ENCODE measurements around the gene CAMTA1.

DNA sequence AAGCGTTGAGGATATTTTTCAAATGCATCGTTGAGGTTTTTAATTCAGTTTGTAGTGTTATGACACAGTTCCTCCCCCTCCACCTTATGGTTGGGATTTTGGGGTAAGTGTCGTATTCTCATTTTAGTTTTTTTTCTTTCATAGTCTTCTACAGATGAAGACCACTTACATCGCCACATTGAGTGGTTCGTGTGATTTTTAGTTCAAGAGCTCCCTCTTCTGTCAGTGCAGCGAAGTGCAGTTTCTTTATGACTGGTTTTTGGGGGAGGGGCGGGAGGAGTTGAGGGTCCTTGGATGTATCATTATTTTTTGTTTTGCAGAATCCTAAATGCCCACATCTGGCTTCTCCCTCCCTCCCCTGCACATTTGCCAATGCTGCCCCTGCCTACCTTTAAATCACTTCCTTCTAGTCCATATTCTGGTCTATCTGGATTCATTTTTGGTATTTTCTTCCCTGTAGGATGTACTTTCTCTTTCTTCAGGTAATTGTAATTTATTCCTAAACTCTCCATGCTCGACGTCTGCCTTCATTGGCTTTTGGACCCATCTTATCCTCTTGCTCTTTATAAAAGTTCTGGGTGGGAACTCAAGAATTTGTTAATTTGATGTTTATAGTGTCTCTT is 433.1 kb downstream of the CAMTA1 start:
- no peak for TF ChIP-seq YY1 (IDR thresholded peaks at IDR 0.05)
- TF ChIP-seq, protein P1, sequence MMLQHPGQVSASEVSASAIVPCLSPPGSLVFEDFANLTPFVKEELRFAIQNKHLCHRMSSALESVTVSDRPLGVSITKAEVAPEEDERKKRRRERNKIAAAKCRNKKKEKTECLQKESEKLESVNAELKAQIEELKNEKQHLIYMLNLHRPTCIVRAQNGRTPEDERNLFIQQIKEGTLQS (IDR thresholded peaks at IDR 0.05) = no peak
- TF ChIP-seq, protein P2, sequence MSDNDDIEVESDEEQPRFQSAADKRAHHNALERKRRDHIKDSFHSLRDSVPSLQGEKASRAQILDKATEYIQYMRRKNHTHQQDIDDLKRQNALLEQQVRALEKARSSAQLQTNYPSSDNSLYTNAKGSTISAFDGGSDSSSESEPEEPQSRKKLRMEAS (IDR thresholded peaks at IDR 0.05) = no peak
- TF ChIP-seq, protein P3, sequence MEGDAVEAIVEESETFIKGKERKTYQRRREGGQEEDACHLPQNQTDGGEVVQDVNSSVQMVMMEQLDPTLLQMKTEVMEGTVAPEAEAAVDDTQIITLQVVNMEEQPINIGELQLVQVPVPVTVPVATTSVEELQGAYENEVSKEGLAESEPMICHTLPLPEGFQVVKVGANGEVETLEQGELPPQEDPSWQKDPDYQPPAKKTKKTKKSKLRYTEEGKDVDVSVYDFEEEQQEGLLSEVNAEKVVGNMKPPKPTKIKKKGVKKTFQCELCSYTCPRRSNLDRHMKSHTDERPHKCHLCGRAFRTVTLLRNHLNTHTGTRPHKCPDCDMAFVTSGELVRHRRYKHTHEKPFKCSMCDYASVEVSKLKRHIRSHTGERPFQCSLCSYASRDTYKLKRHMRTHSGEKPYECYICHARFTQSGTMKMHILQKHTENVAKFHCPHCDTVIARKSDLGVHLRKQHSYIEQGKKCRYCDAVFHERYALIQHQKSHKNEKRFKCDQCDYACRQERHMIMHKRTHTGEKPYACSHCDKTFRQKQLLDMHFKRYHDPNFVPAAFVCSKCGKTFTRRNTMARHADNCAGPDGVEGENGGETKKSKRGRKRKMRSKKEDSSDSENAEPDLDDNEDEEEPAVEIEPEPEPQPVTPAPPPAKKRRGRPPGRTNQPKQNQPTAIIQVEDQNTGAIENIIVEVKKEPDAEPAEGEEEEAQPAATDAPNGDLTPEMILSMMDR (IDR thresholded peaks at IDR 0.05; ENCODE audit: low read depth, low read length, missing input control) = peak; percentile 83
- peak; percentile 89 to 90 for TF ChIP-seq RAD21 (IDR thresholded peaks at IDR 0.05)
- TF ChIP-seq, protein P4, sequence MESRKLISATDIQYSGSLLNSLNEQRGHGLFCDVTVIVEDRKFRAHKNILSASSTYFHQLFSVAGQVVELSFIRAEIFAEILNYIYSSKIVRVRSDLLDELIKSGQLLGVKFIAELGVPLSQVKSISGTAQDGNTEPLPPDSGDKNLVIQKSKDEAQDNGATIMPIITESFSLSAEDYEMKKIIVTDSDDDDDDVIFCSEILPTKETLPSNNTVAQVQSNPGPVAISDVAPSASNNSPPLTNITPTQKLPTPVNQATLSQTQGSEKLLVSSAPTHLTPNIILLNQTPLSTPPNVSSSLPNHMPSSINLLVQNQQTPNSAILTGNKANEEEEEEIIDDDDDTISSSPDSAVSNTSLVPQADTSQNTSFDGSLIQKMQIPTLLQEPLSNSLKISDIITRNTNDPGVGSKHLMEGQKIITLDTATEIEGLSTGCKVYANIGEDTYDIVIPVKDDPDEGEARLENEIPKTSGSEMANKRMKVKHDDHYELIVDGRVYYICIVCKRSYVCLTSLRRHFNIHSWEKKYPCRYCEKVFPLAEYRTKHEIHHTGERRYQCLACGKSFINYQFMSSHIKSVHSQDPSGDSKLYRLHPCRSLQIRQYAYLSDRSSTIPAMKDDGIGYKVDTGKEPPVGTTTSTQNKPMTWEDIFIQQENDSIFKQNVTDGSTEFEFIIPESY (IDR thresholded peaks at IDR 0.05) = no peak
- no peak for TF ChIP-seq GABPA (IDR thresholded peaks at IDR 0.05 in 1 of 2, conservative IDR thresholded peaks at IDR 0.05 in 1 of 2)
- no peak for TF ChIP-seq SP1 (IDR thresholded peaks at IDR 0.05)
- TF ChIP-seq TAF1 (conservative IDR thresholded peaks at IDR 0.05) = no peak

Data from liver (tissue), 3 donors.